SK-N-SH (cell line): Measurements from ENCODE around the gene ZNF532.

ENCODE experiments used
- CTCF ChIP-seq: fragments of 200-600 bp; sonication (generic); IDR thresholded peaks from 2 replicates; pipeline ENCODE4 v1.6.1; 2017; ENCODE audit warnings: antibody characterized with exemption, mild to moderate bottlenecking, moderate library complexity
- EZH2phosphoT487 ChIP-seq: fragments of 200-600 bp; sonication (generic); IDR thresholded peaks from 2 replicates; pipeline ENCODE4 v1.6.1; 2017; ENCODE audit warnings: low read depth, mixed run types, mild to moderate bottlenecking, antibody characterized with exemption, moderate library complexity, borderline replicate concordance
- RAD21 ChIP-seq: IDR thresholded peaks from 2 replicates; pipeline ENCODE4 v1.6.1; 2012; ENCODE audit warnings: mild to moderate bottlenecking, low read length
- TF ChIP-seq, protein P1 (sequence below): IDR thresholded peaks from 2 replicates; pipeline ENCODE4 v1.6.1; 2012; ENCODE audit warnings: mild to moderate bottlenecking, low read depth, low read length, moderate library complexity

DNA sequence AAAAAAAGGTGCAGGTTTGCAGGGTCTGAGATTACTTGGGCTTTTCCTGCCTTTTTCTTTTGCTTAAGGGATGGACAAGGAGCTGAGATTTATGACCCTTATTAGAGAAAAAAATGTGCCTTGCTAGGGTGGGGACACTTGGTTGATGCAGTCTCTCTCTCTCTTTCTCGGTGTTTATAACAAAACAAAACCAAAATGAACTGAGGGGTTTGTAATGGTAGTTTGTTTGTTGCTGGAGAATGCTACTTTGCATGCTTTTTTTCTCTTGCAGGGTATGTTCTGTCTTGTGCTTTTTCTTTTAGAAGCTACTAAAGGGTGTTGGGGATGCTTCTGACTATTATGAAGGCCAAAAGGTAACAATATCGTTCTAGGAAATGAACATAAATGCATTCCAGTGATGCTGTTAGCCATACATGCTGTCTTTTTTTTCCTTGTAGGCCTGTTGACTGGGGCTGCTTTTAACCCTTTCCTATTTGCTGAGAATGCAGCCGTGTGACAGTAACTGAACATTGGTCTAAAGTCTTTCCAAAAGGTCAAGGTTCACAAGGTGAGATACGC lies 435 bp downstream of the ZNF532 start:
- no peak for TF ChIP-seq CTCF
- no peak for TF ChIP-seq EZH2phosphoT487
- TF ChIP-seq RAD21: no peak
- TF ChIP-seq, protein P1, sequence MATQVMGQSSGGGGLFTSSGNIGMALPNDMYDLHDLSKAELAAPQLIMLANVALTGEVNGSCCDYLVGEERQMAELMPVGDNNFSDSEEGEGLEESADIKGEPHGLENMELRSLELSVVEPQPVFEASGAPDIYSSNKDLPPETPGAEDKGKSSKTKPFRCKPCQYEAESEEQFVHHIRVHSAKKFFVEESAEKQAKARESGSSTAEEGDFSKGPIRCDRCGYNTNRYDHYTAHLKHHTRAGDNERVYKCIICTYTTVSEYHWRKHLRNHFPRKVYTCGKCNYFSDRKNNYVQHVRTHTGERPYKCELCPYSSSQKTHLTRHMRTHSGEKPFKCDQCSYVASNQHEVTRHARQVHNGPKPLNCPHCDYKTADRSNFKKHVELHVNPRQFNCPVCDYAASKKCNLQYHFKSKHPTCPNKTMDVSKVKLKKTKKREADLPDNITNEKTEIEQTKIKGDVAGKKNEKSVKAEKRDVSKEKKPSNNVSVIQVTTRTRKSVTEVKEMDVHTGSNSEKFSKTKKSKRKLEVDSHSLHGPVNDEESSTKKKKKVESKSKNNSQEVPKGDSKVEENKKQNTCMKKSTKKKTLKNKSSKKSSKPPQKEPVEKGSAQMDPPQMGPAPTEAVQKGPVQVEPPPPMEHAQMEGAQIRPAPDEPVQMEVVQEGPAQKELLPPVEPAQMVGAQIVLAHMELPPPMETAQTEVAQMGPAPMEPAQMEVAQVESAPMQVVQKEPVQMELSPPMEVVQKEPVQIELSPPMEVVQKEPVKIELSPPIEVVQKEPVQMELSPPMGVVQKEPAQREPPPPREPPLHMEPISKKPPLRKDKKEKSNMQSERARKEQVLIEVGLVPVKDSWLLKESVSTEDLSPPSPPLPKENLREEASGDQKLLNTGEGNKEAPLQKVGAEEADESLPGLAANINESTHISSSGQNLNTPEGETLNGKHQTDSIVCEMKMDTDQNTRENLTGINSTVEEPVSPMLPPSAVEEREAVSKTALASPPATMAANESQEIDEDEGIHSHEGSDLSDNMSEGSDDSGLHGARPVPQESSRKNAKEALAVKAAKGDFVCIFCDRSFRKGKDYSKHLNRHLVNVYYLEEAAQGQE: no peak
